ENCODE measurements around the gene NBEAL1.
"Not testable (repeated sequence)": the region's sequence is repeated elsewhere in the genome, so short reads cannot be mapped to it uniquely, and the experiment has no call there.

NBEAL1 gene

DNA sequence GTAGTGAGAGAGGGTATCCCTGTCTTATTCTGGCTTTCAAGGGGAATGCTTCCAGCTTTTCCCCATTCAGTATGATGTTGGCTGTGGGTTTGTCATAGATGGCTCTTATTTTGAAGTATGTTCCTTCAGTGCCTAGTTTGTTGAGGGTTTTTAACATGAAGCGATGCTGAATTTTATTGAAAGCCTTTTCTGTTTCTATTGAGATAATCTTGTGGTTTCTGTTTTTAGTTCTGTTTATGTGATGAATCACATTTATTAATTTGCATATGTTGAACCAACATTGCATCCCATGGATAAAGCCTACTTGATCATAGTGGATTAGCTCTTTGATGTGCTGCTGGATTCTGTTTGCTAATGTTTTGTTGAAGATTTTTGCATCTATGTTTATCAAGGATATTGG is 87.7 kb downstream of the NBEAL1 start:
- H3K27ac ChIP-seq, H3K4me3 ChIP-seq: not testable (repeated sequence)

DNA sequence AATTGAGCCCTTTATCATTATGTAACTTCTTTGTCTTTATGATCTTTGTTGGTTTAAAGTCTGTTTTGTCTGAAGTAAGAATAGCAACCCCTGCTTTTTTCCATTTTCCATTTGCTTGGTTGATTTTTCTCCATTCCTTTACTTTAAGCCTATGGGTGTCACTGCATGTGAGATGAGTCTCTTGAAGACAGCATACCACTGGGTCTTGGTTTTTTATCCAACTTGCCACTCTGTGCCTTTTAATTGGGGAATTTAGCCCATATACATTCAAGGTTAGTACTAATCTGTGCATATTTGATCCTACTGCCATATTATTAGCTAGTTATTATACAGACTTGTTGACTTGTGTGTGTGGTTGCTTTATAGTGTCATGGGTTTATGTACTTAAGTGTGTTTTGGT is 89.6 kb downstream of the NBEAL1 start:
- Histone ChIP-seq H3K4me3 (no peak overlapping the region), H3K27ac (no peak overlapping the region)

DNA sequence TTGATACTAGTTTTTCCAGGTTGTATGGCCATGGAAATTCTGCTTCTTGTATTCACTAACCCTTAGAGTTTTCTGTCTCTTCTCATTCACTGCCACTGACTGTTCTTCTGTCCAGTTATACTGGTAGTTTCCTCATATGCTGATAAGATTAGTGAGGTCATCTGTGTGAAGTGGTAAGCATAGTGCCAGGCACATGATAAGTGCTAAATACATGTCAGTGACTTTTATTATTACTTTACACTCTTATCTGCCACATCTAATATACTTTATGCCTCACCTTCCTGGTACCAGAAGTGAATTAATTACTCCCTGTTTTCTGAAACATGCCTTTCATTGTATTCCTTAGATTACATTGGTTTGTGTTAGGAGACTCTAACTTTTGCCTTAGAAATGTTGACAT is 91.3 kb downstream of the NBEAL1 start:
- Histone ChIP-seq H3K4me3 (no peak overlapping the region), H3K27ac (no peak overlapping the region)

DNA sequence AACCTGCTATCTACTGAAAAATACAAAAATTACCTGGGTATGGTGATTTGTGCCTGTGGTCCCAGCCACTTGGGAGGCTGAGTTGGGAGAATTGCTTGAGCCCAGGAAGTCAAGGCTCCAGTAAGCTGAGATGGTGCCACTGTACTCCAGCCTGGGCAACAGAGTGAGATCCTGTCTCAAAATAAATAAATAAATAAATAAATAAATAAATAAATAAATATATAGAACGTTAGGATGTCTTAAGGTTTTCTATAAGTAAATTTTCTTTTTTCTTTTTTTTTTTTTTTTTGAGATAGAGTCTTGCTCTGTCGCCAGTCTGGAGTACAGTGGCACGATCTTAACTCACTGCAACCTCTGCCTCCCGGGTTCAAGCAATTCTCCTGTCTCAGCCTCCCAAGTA is 95.8 kb downstream of the NBEAL1 start:
- H3K4me3 ChIP-seq, H3K27ac ChIP-seq: not testable (repeated sequence)

DNA sequence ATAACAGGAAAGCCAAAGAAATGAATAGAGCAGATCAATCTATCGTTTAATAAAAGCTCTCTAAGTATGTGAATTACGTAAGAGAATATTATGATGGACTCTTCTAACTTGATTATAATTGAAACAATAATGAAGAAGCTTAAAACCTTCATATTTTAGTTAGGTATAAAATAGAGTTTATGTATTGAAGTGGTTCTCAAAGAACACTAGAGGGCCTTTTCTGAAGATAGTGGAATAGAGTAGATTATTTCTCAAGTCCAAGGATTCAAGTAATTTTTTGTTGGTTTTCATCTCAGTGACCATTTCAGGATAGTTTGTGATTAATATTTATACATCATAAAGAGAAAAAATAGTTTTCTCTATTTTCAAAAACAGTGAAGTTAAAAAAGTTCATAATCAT is 97.7 kb downstream of the NBEAL1 start:
- Histone ChIP-seq H3K4me3 (no peak overlapping the region), H3K27ac (no peak overlapping the region)

DNA sequence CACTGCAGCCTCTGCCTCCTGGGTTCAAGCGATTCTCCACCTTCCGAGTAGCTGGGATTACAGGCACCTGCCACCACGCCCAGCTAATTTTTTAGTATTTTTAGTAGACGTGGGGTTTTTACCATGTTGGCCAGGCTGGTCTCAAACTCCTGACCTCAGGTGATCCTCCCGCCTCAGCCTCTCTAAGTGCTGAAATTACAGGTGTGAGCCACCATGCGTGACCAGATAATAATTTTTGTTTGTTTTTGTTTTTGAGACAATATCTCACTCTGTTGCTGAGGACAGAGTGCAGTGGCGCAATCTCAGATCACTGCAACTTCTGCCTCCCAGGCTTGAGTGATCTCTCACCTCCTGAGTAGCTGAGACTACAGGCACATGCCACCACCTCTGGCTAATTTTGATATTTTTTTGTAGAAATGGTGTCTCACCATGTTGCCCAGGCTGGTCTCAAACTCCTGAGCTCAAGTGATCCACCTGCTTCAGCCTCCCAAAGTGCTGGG is 100.6 kb downstream of the NBEAL1 start:
- not testable (repeated sequence) for H3K27ac ChIP-seq, H3K4me3 ChIP-seq

DNA sequence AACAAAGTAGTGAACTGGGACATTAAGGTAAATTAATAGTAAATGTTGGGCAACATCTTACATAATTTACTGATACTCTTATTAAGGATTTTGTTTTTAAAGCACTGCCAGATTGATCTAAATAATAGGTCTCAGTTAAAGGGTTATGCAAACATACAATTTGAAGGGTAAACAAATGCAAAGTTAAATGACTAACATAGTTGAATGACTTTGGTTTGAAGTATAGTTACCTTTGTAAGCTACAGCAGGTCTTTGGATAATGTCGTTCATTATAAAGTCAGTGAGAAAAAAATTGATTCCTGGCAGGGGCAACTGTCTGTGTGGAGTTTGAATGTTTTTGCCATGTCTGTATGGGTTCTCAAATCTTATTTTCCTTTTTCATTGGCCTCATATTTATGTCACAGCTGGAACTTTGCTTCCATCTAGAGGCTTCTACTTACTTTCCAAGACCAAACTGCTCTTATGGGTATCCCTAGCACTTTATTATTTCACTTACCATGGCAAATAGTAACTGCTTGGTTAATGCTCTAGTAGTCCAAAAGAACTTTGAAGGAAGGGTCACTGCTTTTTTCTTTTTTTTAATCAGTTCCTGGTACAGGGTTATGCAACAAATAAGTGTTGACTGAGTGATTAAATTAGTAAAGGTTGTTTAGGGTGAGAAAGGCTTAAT is 107.8 kb downstream of the NBEAL1 start:
- no peak overlapping the region for H3K27ac ChIP-seq
- H3K4me3 ChIP-seq, result no peak overlapping the region

DNA sequence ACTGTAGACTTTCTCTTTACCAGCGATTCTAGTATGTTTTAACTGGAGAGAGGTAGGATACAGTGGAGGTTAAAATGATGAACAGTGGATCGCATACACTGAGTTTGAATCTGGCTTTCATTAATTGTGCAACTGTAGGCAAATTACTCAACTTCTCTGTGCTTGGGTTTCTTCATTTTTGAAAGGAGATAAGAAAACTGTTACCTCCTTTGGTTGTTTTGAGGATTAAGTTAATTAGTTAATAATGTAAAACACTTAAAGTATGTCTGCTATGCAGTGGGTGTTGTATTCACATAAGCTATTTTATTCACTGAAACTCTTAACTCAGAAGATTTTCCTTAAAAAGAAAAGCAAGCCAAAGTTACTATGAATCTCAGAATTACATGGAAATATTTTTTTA is 112.3 kb downstream of the NBEAL1 start:
- H3K27ac ChIP-seq, result no peak overlapping the region
- H3K4me3 ChIP-seq, result no peak overlapping the region

DNA sequence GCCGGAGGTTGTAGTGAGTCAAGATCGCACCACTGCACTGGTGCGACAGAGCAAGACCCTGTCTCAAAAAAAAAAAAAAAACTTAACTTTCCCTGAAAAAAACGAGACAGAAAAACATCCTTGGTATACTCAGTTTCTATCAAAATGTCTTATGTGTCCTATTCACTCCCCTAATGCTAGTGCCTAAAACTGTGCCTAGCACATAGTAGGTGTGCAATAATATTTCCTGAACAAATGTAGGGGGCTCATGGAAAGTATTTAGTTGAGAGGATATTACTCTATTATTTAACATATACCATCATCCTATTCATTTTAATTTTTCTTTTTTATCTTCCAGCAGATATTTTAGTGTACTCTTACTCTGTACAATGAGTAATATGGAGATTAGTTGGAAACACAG is 120.4 kb downstream of the NBEAL1 start:
- Histone ChIP-seq H3K27ac (no peak overlapping the region), H3K4me3 (no peak overlapping the region)

DNA sequence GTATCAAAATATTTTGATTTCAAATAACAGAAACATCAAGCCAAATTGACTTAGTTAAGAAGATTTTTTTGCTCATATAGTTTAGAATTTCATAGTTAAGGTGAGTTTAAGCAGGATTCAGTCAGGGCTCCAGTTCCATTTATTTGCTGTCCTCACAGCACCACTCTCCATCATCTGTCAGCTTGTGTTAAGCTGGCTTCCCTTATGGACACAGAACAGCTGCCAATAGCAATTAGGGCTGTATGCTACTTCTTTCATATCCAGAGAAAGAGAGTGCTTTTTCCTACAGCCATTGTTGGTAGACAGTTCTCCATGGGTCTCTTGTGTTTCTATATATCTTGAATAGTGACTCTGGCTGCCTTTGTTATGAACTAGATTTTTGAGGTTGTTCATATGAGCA is 128.7 kb downstream of the NBEAL1 start:
- Histone ChIP-seq H3K4me3 (no peak overlapping the region), H3K27ac (no peak overlapping the region)

DNA sequence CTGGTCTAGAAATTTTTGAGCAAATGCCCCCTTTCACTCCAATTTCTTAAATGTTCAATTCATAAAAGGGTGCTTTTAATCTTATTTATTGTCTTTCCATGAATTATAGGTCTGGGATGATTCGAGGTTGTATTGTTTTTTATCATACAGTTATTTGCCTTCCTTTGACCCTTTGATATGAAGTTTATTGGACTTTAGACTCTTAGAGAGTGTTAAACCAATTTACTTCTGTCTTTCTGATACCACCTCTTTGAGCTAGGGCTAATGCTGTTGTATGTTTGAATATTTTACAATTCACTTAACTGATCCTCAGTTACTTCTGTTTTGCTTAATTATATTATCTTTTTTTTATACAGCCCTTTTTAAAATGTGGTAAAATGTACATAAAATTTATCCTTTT is 134.5 kb downstream of the NBEAL1 start:
- H3K4me3 ChIP-seq, result no peak overlapping the region
- no peak overlapping the region for H3K27ac ChIP-seq

DNA sequence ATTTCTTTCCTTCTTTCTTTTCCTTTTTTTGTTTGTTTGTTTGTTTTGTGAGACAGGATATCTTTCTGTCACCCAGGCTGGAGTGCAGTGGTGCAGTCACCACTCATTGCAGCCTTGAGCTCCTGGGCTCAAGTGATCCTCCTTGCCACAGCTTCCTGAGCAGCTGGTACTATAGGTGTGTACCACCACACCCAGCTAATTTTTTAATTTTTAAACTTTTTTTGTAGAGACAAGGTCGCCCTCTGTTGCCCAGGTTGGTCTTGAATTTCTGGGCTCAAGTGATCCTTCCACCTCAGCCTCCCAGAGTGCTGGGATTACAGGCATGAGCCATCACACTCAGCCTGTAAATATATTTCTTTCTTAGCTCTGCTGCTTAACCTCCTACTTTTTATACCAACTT is 140.7 kb downstream of the NBEAL1 start:
- no peak overlapping the region for H3K4me3 ChIP-seq
- no peak overlapping the region for H3K27ac ChIP-seq

DNA sequence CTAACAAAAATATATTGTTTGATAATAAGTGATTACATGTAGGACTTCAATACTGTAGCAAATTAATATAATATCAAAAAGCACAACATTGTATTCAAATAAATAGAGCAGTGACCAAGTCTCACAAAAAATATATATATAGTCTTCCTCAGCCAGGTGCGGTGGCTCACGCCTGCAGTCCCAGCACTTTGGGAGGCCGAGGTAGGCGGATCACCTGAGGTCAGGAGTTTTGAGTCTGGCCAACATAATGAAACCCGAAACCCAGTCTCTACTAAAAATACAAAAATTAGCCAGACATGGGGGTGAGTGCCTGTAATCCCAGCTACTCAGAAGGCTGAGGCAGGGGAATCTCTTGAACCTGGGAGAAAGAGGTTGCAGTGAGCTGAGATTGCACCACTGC is 148.0 kb downstream of the NBEAL1 start:
- not testable (repeated sequence) for H3K4me3 ChIP-seq, H3K27ac ChIP-seq

DNA sequence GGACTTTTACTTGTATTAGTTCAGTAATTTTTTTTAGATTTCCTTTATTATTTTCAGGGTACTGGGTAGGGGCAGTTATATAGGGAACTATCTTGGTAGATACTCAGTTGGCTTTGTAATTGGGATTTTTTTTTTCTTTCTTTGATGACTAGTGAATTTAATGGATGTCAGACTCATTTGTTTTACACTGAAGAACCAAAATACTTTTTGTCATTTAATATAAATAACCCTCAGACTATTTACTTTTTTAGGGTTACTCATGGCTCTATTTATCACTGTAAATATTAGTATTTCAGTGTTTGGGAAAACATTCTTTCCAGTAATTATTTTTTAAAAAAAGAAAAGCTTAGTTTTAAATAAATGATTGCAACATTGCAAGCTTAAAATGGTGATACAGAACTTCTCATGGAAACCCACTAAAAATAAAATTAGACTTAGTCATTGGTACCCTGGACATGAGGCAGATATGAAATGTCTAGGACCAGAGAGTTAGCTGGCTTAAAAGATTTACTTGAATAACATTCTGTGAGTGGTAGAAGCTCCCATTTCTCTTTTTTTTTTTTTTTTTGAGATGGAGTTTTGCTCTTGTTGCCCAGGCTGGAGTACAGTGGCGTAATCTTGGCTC is 149.7 kb downstream of the NBEAL1 start:
- H3K27ac ChIP-seq, result no peak overlapping the region
- H3K4me3 ChIP-seq, result no peak overlapping the region

DNA sequence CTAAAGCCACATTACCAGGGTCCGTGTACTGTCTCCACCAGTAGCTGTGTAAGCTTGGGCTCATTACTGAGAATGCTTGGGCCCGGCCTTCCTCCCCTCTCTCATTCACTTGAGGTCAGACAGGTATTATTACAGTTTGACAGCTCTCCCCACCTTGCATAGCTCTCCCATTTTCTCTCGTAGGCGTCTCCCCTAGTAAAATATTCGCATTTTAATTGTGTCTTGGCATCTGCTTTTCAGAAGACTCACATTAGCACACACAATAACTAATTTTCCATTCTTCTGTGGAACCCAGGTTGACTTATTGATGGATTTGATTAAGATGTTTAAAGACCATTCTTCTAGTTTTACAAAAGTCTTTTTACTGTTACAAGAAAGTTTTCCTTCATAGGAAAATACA is 153.1 kb downstream of the NBEAL1 start:
- Histone ChIP-seq H3K4me3 (no peak overlapping the region), H3K27ac (no peak overlapping the region)

DNA sequence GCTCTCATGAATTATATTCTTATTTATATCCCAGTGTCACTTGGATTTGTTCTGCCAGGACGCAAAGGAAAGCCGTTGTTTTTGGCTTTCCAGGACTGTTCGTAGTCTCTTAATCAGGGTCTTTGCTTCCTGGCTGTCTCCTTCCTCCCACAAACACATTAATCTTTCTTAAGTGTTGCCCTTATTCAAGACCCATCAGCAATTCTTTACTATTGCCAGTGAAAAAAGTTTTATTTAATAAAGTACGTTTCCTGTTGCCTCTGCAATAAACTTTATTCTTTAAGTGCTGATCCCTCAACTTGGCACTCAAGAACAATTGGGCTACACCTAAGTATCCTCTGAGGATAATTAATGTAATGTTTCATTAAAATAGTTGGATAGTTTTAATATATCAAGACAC is 155.8 kb downstream of the NBEAL1 start:
- H3K27ac ChIP-seq, result no peak overlapping the region
- no peak overlapping the region for H3K4me3 ChIP-seq

DNA sequence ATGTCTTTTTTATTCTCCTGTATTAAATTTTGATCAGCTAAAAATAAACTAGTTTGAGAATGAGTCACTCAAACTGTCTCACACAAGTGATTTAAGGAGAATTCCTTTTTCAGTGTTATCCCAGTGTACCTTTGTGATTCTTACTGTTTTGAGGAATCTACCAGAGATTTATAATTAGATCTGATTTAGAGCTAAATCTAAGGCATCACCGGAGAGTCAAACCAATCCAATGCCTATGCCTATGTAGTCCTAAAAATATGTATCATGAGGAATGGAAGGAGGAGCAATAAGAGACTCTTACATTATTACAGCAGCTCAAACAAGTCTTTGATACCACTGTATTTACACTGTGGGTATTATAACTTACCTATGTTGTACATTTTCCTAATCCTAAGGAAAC is 160.7 kb downstream of the NBEAL1 start:
- H3K27ac ChIP-seq, result no peak overlapping the region

DNA sequence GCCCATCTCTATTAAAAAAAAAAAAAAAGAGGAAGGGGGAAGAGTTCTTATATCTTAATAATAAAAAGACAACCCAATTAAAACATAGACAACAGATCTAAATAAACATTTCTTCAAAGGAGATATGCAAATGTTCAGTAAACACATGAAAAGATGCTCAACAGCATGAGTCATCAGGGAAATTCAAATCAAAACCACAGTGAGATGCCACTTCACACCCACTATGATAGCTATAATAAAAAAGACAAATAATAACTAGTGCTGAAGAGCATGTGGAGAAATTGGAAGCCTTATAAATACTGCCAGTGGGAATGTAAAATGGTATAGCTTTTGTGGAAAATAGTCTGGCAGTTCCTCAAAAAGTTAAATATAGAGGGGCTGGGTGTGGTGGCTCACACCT is 162.7 kb downstream of the NBEAL1 start:
- no peak overlapping the region for H3K4me3 ChIP-seq
- H3K27ac ChIP-seq, result no peak overlapping the region

More for the DNA sequence above, 160.7 kb downstream of the NBEAL1 start:
- H3K4me3 ChIP-seq, result no peak overlapping the region

DNA sequence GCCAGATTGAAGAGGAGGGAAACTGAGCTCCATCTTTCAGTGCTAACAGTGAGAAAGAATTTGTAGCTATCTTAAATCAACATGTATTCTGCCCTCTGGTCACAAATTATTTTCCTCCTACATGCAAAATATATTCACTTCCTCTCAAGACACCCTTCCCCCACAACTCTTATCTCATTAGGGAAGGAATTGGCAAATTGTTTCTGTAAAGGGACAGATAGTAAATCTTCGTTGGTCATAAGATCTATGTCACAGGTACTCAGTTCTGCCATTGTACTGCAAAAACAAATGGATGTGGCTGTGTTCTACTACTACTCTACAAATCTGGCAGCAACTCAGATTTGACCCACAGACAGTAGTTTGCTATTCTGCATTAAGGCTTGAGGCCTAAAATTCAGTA is 171.2 kb downstream of the NBEAL1 start:
- Histone ChIP-seq H3K4me3 (no peak overlapping the region), H3K27ac (no peak overlapping the region)

DNA sequence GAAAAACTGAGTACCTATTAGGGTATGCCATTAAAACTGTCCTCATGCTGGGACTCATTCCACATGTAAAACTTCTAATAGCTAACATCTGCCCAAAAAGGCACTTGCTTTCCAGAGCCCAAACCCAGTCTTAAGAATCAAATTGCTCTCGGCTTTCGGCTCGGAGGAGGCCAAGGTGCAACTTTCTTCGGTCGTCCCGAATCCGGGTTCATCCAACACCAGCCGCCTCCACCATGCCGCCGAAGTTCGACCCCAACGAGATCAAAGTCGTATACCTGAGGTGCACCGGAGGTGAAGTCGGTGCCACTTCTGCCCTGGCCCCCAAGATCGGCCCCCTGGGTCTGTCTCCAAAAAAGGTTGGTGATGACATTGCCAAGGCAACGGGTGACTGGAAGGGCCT is 175.9 kb downstream of the NBEAL1 start:
- not testable (repeated sequence) for H3K27ac ChIP-seq, H3K4me3 ChIP-seq

DNA sequence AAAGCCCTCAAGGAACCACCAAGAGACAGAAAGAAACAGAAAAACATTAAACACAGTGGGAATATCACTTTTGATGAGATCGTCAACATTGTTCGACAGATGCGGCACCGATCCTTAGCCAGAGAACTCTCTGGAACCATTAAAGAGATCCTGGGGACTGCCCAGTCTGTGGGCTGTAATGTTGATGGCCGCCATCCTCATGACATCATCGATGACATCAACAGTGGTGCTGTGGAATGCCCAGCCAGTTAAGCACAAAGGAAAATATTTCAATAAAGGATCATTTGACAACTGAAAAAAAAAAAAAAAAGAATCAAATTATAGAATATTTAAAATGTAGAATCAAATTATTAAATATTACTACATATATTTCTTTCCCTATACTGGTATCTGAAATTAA is 176.4 kb downstream of the NBEAL1 start:
- not testable (repeated sequence) for H3K27ac ChIP-seq, H3K4me3 ChIP-seq

DNA sequence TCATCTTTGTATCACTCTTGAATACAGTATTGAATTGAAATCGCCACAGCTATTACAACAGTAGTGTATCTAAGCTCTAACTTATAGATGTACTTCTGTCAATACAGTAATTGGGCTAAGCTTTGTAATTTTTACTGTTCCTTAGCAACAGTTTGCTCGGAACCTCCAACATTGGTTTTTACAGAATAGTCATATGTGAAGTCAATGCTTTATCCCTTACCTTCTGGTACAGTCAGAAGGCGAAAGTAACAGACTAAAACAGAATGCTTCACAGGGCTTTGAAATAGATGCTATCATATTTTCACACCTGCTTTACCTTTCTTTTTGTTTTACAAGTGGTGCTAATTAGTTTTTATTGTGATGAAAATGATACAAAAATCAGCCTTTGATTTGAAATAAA is 177.3 kb downstream of the NBEAL1 start:
- no peak overlapping the region for H3K27ac ChIP-seq
- no peak overlapping the region for H3K4me3 ChIP-seq
